GM21390 (cell line): ENCODE data around the gene HEATR3.

Experiments used
- ATAC-seq: cut with Tn5 transposase; IDR thresholded peaks from one replicate; pipeline ENCODE4 v1.9.1; 2021; ENCODE audit not compliant: unreplicated experiment

Gene HEATR3

GRCh38 chr16:50058091-50058771, 7.5 kb upstream of the HEATR3 start:
- ATAC-seq, result no peak

DNA sequence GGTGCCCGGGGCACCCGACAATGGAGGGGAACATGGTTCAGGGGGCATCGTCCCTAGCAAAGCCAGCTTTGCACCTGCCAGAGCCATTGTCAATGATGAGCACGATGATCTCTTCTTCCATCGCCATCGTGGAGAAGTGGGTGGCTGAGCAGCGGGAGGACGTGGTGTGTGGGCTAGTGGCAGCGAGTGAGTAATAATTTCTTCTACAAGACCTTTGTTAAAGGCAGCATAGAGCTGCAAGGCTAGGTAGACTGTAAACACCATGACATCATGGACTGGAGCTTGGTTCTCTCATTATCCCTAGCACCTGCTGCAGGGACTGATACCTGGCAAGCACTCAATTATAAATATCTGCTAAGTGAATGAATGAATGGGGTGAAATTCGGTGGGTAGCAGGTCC, 6.7 kb upstream of the HEATR3 start:
- ATAC-seq, result no peak

DNA sequence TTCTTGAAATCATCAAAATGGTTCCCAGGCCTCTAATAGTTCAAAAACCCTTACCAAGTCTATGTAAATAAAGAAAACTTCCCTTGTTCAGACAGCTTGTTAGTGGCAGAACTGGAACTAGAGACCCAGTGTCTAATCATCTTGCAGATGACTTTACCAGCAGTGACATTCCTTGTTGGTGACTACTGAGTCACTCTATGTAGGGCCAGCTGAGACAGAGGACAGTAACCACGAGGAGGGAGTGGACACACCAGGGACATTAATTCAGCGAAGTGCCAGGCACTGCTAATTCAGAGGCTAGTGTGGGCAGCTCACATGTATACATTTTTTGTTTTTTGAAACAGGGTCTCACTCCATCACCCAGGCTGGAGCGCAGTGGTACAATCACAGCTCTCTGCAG, 6.1 kb upstream of the HEATR3 start:
- ATAC-seq, result no peak

- no peak for ATAC-seq
Measured at GRCh38 chr16:50061326-50061725, 4.4 kb upstream of the HEATR3 start.

GRCh38 chr16:50065241-50065623, 538 bp upstream of the HEATR3 start:
- no peak for ATAC-seq

DNA sequence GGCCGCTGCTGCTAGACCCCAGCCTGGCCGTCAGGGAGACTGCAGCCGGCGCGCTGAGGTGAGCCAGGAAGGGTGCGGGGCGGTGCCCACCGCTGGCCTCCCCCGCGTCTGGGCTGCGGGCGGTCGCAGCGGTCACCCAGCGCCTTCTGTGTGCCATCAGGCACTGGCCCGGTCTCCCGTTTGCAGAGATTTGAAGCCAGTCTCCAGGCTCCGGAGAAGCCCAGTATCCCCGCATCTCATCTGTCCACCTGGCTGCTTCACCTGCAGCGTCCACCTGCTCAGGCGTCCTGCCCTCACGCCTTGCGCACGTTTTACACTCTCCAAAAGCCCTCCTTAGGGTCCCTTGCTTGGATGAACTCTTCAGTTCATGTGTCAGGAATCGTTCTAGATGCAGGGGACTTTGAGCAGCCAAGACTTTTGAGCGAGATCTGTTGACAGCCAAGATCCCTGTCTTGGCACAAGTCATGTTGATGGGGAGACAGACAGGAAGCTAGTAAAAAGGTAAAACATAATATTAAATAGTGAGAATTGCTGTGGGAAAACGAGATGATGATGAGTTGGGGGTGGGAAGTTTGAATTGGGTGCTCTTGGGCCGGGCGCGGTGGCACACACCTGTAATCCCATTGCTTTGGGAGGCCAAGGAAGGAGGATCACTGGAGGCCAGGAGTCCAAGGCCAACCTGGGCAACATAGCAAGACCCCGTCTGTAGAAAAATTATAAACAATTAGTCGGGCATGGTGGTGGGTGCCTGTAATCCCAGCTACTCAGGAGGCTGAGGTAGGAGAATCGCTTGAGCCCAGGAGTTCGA, 916 bp downstream of the HEATR3 start:
- no peak for ATAC-seq

DNA sequence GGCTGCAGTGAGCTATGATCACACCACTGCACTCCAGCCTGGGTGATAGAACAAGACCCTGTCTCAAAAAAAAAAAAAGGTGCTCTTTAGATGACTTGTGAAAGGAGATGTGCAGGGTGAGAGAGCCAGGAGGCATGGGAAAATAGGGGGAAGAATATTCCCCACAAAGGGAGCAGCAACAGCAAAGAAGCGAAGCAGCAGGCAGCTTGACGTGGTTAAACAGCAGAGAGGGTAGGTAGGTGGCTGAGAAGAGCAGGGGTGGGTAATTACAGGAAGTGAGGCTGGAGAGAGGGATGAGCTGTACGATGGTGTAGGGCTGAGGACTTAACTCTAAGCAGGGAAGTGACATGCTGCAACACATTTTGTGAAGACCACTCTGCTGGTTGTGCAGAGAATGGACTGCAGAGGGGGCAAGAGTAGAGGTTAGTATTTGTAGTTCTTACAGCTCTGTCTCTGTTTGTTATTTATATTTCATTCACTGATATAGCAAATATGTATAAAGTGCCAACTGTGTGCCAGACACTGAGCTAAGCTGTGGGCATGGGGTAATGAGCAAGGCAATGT, 1.6 kb downstream of the HEATR3 start:
- ATAC-seq, result peak; percentile 35

DNA sequence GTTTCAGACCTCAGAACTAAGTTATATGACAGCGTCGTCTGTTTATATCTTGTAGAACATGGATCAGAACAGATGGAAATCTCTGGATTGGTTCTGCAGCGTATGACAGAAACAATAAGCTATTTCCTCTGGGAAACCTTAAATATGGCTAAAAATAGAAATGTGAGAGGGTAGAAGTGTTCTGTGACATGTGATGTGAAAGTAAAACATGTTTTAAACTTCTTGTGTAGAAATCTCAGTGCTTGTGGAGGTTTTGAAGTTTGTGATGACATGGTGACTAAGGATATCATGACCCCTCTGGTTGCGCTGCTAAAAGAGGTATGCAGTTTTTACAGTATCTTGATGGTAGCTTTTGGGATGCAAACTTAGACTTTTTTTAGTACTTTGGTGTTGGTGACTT, 2.8 kb downstream of the HEATR3 start:
- no peak for ATAC-seq

GRCh38 chr16:50069060-50069459, 3.3 kb downstream of the HEATR3 start:
- no peak for ATAC-seq

GRCh38 chr16:50071075-50071671, 5.4 kb downstream of the HEATR3 start:
- no peak for ATAC-seq

DNA sequence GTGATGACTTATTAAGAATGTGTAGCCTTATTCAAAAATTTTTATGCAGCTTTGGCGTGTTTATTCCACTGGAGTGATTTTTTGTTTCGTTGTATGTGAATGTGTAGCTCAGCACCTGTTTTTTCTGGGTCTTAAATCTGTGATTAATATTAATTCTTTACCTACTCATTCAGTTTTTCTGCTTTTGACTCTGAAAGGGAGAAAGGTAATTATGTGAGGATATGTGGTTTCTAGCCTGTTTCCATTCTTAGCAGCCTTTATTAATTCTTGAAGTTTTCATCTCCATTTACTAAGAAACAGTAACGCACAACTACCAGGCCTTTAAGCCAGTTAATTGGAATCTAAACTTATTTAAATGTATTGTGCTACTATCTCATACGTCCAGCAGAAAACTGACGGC, 7.0 kb downstream of the HEATR3 start:
- ATAC-seq, result no peak

- no peak for ATAC-seq
Measured at GRCh38 chr16:50079397-50080140, 13.8 kb downstream of the HEATR3 start.

GRCh38 chr16:50081428-50082018, 15.8 kb downstream of the HEATR3 start:
- no peak for ATAC-seq

GRCh38 chr16:50083996-50084395, 18.2 kb downstream of the HEATR3 start:
- no peak for ATAC-seq

GRCh38 chr16:50086176-50086575, 20.4 kb downstream of the HEATR3 start:
- ATAC-seq, result no peak

- no peak for ATAC-seq
Measured at GRCh38 chr16:50088302-50088701, 22.5 kb downstream of the HEATR3 start.

DNA sequence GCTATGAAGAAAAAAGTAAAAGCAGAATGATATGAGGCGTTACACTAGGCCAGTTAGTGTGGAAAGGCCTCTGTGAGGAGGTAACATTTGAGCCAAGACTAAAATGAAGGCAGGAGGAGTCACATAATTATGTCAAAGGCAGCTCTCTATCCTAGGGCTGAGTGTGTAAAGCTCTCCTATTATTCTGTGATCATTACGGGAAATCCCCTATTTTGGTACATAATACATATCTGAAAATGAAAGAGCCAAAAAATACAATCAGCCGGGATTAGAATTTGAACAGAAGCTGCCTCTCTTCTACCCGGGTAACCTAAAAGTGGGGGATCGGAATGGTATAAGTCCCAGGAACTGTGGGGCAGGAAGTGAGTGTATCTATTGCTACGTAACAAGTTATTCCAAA, 27.1 kb downstream of the HEATR3 start:
- ATAC-seq, result no peak

GRCh38 chr16:50093607-50094539, 28.1 kb downstream of the HEATR3 start:
- no peak for ATAC-seq

GRCh38 chr16:50096791-50097190, 31.0 kb downstream of the HEATR3 start:
- ATAC-seq, result no peak
